Measurements from ENCODE around the gene CD40. TPM values are rescaled to one million over a fixed set of nuclear protein-coding genes. Genes with fewer than 3 reads are reported as not detected.
A peak's percentile ranks its signal among the peaks of the same experiment; 100 is the strongest.

The CD40 gene
- total RNA-seq, 4 donors from 2014 or later: 12.0 to 17.5 (median 15.9) TPM

GRCh38 chr20:46139908-46140482 is 21.9 kb downstream of the CD40 start:
- H3K4me3 ChIP-seq (ENCODE audit: low read depth, poor library complexity, severe bottlenecking): no peak overlapping the region
- TF ChIP-seq POLR2A (IDR thresholded peaks at IDR 0.05) (no peak), CTCF (IDR thresholded peaks at IDR 0.05) (no peak)
- 35 to 44% methylated on average over 5 of the region's 5 CpGs for WGBS, 2 donors
- DNase-seq (ENCODE audit: low spot score in 2 of 2): peak in 1 of 2 donors; percentile 29
- intact Hi-C loops (cut with DNase I; ENCODE audit: low total_unique reads): loop anchor here (10.0 kb wide), 1 partner anchor 205 kb away; no protein-coding TSS in a partner anchor

- no peak for DNase-seq (ENCODE audit: low spot score in 2 of 2)
- WGBS, 2 donors: 26 to 39% methylated on average over 5 of the region's 5 CpGs
- TF ChIP-seq POLR2A (IDR thresholded peaks at IDR 0.05) (no peak), CTCF (IDR thresholded peaks at IDR 0.05) (no peak)
- H3K4me3 ChIP-seq (ENCODE audit: low read depth, poor library complexity, severe bottlenecking): no peak overlapping the region
- intact Hi-C loops (cut with DNase I; ENCODE audit: low total_unique reads): no loop called here
These were observed 24.0 kb downstream of the CD40 start for GRCh38 chr20:46142124-46142523.

- H3K4me3 ChIP-seq (ENCODE audit: low read depth, poor library complexity, severe bottlenecking): no peak overlapping the region
- intact Hi-C loops (cut with DNase I; ENCODE audit: low total_unique reads): no loop called here
- no peak for DNase-seq (ENCODE audit: low spot score in 2 of 2)
- TF ChIP-seq CTCF (IDR thresholded peaks at IDR 0.05): no peak
- no peak for TF ChIP-seq POLR2A (IDR thresholded peaks at IDR 0.05)
- WGBS, 2 donors: 54 to 60% methylated on average over 8 of the region's 8 CpGs
These were observed 26.4 kb downstream of the CD40 start for GRCh38 chr20:46144432-46145025.

GRCh38 chr20:46145713-46146112 is 27.6 kb downstream of the CD40 start:
- H3K4me3 ChIP-seq (ENCODE audit: low read depth, poor library complexity, severe bottlenecking): no peak overlapping the region
- no peak for DNase-seq (ENCODE audit: low spot score in 2 of 2)
- intact Hi-C loops (cut with DNase I; ENCODE audit: low total_unique reads): no loop called here
- 47 to 62% methylated on average over 3 of the region's 3 CpGs for WGBS, 2 donors
- TF ChIP-seq CTCF (IDR thresholded peaks at IDR 0.05) (no peak), POLR2A (IDR thresholded peaks at IDR 0.05) (no peak)

- TF ChIP-seq POLR2A (IDR thresholded peaks at IDR 0.05): no peak
- no peak for TF ChIP-seq CTCF (IDR thresholded peaks at IDR 0.05)
- DNase-seq (ENCODE audit: low spot score in 2 of 2): no peak
- intact Hi-C loops (cut with DNase I; ENCODE audit: low total_unique reads): no loop called here
- WGBS, 2 donors: 61 to 70% methylated on average over 12 to 14 of the region's 14 CpGs
- no peak overlapping the region for H3K4me3 ChIP-seq (ENCODE audit: low read depth, poor library complexity, severe bottlenecking)
These were observed 30.4 kb downstream of the CD40 start for GRCh38 chr20:46148313-46149208.
